NCI-H2227 treated with DMSO at 0.1 percent for 48 hours (cell line): Measurements from ENCODE around the gene PELI2.

Experiments used
- DNase-seq: peaks from one replicate; lab custom pipeline; 2025; lab: John Stamatoyannopoulos, UW

Gene PELI2

GRCh38 chr14:56172571-56172971 is 54.4 kb downstream of the PELI2 start:
- no peak for DNase-seq

- DNase-seq: no peak
Measured at GRCh38 chr14:56173365-56173922, 55.2 kb downstream of the PELI2 start.

- no peak for DNase-seq
Measured at GRCh38 chr14:56175773-56176172, 57.6 kb downstream of the PELI2 start.

- no peak for DNase-seq
Measured at GRCh38 chr14:56176530-56176929, 58.3 kb downstream of the PELI2 start.

- DNase-seq: no peak
Measured at GRCh38 chr14:56177036-56177435, 58.8 kb downstream of the PELI2 start.

GRCh38 chr14:56180754-56181542 is 62.7 kb downstream of the PELI2 start:
- no peak for DNase-seq

GRCh38 chr14:56181681-56182085 is 63.5 kb downstream of the PELI2 start:
- no peak for DNase-seq

GRCh38 chr14:56182410-56182809 is 64.2 kb downstream of the PELI2 start:
- no peak for DNase-seq

GRCh38 chr14:56183631-56184157 is 65.5 kb downstream of the PELI2 start:
- DNase-seq: no peak

- no peak for DNase-seq
Measured at GRCh38 chr14:56185992-56186391, 67.8 kb downstream of the PELI2 start.

- DNase-seq: no peak
Measured at GRCh38 chr14:56187736-56188135, 69.5 kb downstream of the PELI2 start.

- DNase-seq: no peak
Measured at GRCh38 chr14:56189307-56189706, 71.1 kb downstream of the PELI2 start.

- no peak for DNase-seq
Measured at GRCh38 chr14:56193347-56193746, 75.1 kb downstream of the PELI2 start.

GRCh38 chr14:56194042-56194441 is 75.8 kb downstream of the PELI2 start:
- DNase-seq: no peak

- no peak for DNase-seq
Measured at GRCh38 chr14:56195223-56195622, 77.0 kb downstream of the PELI2 start.

- DNase-seq: no peak
Measured at GRCh38 chr14:56195704-56196103, 77.5 kb downstream of the PELI2 start.

- DNase-seq: no peak
Measured at GRCh38 chr14:56196274-56196673, 78.1 kb downstream of the PELI2 start.

- no peak for DNase-seq
Measured at GRCh38 chr14:56197150-56197549, 78.9 kb downstream of the PELI2 start.

- no peak for DNase-seq
Measured at GRCh38 chr14:56198438-56198837, 80.2 kb downstream of the PELI2 start.

- DNase-seq: no peak
Measured at GRCh38 chr14:56199095-56199981, 81.1 kb downstream of the PELI2 start.

GRCh38 chr14:56199982-56200577 is 81.9 kb downstream of the PELI2 start:
- DNase-seq: no peak

GRCh38 chr14:56202256-56202655 is 84.0 kb downstream of the PELI2 start:
- no peak for DNase-seq
